T-helper 2 cell treated with Interferon-gamma antibody and Interleukin-4, amounts not matched to agents 5 μg/mL and 100 μg/mL, for 36 hours (primary cell): ENCODE results near the gene NDST1.

Source experiments
- DNase-seq: peaks from one replicate; pipeline ENCODE4 v3.0.0; 2021; ENCODE audit warnings: low spot score
- H3K27ac Mint-ChIP-seq: one replicate; pipeline ENCODE4 v1.8.0; 2021; ENCODE audit warnings: mild to moderate bottlenecking, mixed read lengths
- H3K27me3 Mint-ChIP-seq: one replicate; pipeline ENCODE4 v1.8.0; 2021; ENCODE audit warnings: low read depth, mixed read lengths
- H3K36me3 Mint-ChIP-seq: one replicate; pipeline ENCODE4 v1.8.0; 2021; ENCODE audit warnings: low read depth, mixed read lengths
- H3K4me1 Mint-ChIP-seq: one replicate; pipeline ENCODE4 v1.8.0; 2021; ENCODE audit warnings: low read depth, mixed read lengths
- H3K4me3 Mint-ChIP-seq: one replicate; pipeline ENCODE4 v1.8.0; 2022; ENCODE audit warnings: mild to moderate bottlenecking, moderate library complexity, mixed read lengths
- H3K9me3 Mint-ChIP-seq: one replicate; pipeline ENCODE4 v1.8.0; 2021; ENCODE audit warnings: mixed read lengths

Gene NDST1

GRCh38 chr5:150519560-150519945 lies 11.6 kb downstream of the NDST1 start:
- Mint-ChIP-seq H3K27ac (no peak overlapping the region), H3K4me1 (no peaks in the 10 kb centered on the region), H3K36me3 (no peaks in the 10 kb centered on the region), H3K9me3 (no peaks in the 10 kb centered on the region), H3K27me3 (no peaks in the 10 kb centered on the region), H3K4me3 (no peak overlapping the region)
- DNase-seq, result no peak

DNA sequence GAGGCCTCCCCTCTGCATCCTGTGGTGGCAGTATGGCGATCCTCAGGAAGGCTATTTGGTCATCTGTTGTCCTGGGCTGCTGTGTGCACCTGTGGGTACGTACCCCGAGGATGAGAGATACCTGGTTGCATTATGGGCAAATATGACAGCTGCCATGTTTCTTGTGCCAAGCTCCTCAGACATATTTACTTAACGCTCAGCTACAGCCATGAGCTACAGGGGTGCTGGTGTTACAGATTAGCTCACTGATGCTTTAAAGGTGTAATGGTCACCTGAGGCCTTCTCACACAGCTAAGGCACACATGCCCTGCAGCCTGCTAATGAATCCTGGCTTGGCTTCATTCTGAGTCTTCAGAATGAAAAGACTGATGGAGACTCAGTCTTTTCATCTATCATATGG lies 12.0 kb downstream of the NDST1 start:
- no peak overlapping the region for H3K4me3 Mint-ChIP-seq
- no peak overlapping the region for H3K27ac Mint-ChIP-seq
- no peaks in the 10 kb centered on the region for H3K4me1 Mint-ChIP-seq
- DNase-seq, result no peak
- no peaks in the 10 kb centered on the region for H3K9me3 Mint-ChIP-seq
- H3K36me3 Mint-ChIP-seq, result no peaks in the 10 kb centered on the region
- H3K27me3 Mint-ChIP-seq, result no peaks in the 10 kb centered on the region

DNA sequence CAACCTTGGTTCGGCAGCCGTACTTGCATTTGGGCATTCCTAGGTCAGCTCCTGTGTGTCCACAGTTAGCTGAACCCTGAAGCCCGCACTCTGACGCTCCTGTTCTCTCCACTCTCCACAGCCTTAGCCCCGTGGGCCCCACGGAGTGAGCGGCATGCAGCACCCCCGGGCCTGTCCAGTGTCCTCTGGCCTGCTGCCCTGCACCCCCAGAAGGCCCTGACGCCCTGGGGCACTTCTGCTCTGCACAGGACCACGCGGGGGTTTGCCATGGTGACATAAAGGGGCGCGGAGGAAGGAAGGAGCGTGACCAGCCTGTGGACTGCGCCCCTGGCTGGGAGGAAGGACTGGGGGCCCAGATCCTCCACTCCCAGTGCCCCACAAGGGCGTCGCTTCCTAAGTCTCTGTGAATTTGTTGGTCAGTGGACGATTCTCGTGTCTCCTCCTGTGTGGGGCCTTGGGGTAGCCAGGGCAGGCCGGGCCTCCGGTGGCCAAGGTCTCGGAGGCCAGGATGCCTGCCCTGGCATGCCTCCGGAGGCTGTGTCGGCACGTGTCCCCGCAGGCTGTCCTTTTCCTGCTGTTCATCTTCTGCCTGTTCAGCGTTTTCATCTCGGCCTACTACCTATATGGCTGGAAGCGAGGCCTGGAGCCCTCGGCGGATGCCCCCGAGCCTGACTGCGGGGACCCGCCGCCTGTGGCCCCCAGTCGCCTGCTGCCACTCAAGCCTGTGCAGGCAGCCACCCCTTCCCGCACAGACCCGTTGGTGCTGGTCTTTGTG lies 13.0 kb downstream of the NDST1 start:
- Mint-ChIP-seq H3K36me3 (no peaks in the 10 kb centered on the region), H3K27me3 (no peaks in the 10 kb centered on the region), H3K27ac (no peak overlapping the region), H3K9me3 (no peaks in the 10 kb centered on the region), H3K4me3 (no peak overlapping the region), H3K4me1 (no peaks in the 10 kb centered on the region)
- no peak for DNase-seq

- no peaks in the 10 kb centered on the region for H3K4me1 Mint-ChIP-seq
- no peaks in the 10 kb centered on the region for H3K9me3 Mint-ChIP-seq
- no peak for DNase-seq
- no peaks in the 10 kb centered on the region for H3K27me3 Mint-ChIP-seq
- no peak overlapping the region for H3K27ac Mint-ChIP-seq
- no peak overlapping the region for H3K4me3 Mint-ChIP-seq
- no peaks in the 10 kb centered on the region for H3K36me3 Mint-ChIP-seq
These were observed 13.5 kb downstream of the NDST1 start for GRCh38 chr5:150521522-150521817.

DNA sequence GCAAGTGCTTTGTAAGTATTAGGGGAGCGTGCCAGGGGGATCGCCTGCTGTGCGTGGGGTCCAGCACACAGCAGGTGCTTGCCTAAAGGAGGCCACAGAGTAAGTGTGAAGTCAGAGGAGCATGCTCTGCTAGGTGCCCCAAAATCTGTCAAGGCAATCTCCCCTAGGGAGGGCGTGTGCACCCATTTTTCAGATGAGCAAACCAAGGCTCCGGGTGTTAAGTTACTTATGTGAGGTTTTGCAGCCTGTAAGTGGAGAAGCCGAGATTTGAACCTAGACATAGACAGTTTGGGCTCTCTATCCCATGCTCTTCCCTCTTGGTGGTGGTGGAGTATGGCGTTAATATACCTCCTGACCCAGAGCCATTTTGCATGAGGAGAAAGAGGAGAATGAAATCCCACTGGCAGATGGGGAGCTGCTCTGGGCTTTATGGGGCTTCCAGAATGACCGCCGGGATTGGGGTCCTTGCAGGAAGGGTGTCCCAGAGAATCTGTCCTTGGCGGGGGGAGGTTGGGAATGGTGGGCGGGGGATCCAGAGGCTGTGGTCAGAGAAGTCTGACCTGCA lies 14.1 kb downstream of the NDST1 start:
- Mint-ChIP-seq H3K4me3 (no peak overlapping the region), H3K27me3 (no peaks in the 10 kb centered on the region), H3K36me3 (no peaks in the 10 kb centered on the region), H3K4me1 (no peaks in the 10 kb centered on the region), H3K27ac (no peak overlapping the region), H3K9me3 (no peaks in the 10 kb centered on the region)
- no peak for DNase-seq

- no peaks in the 10 kb centered on the region for H3K27me3 Mint-ChIP-seq
- H3K9me3 Mint-ChIP-seq, result no peaks in the 10 kb centered on the region
- no peak overlapping the region for H3K4me3 Mint-ChIP-seq
- no peaks in the 10 kb centered on the region for H3K36me3 Mint-ChIP-seq
- DNase-seq, result no peak
- no peak overlapping the region for H3K27ac Mint-ChIP-seq
- H3K4me1 Mint-ChIP-seq, result no peaks in the 10 kb centered on the region
These were observed 14.8 kb downstream of the NDST1 start for GRCh38 chr5:150522504-150523414.

DNA sequence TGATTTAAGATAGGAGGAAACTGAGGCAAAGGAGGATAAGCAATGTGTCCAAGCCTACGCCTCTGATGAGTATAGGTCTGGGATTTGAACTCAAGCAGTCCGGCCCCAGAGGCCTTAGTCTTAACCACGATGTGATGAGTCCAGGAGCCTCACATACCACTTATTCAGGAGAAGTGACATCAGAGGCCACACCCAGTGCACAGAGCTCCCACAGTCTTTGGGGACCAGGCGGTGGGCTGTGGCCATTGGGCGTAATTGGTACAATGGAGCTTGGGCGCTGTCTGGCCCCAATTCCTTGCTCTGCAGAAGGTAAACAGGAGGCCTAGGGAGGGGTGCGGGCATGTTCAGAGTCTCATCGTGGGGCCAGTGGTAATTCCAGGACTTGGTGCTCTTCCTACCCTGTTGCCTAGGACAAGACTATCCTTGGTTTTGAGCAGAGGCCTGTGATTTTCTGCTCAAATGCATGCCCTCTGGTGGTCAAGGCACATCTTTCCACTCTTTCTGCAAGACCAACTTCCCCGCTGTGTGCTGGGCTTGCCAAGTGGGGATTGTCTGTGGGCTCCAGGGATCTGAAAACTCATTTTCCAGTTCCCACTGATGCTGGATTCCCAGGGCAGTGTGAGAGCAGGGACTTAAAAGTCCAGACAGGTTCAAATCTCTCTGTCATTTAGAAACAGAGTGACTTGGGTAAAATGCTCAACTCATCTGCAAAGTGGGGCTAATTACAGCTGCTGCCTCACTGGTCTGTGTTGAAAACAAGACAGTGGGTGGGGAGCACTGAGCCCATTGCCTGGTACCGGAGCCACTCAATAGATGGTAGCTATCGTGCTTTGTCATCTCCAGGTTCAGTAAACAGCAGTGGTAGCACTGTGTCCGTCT lies 15.8 kb downstream of the NDST1 start:
- DNase-seq, result no peak

GRCh38 chr5:150525163-150525562 lies 17.2 kb downstream of the NDST1 start:
- Mint-ChIP-seq H3K9me3 (no peaks in the 10 kb centered on the region), H3K27ac (no peak overlapping the region), H3K36me3 (no peaks in the 10 kb centered on the region), H3K4me3 (no peak overlapping the region), H3K27me3 (no peaks in the 10 kb centered on the region), H3K4me1 (no peaks in the 10 kb centered on the region)
- DNase-seq, result no peak

More for the DNA sequence above, 15.8 kb downstream of the NDST1 start:
- Mint-ChIP-seq H3K4me3 (no peak overlapping the region), H3K27ac (no peak overlapping the region), H3K36me3 (no peaks in the 10 kb centered on the region), H3K4me1 (no peaks in the 10 kb centered on the region), H3K9me3 (no peaks in the 10 kb centered on the region), H3K27me3 (no peaks in the 10 kb centered on the region)

GRCh38 chr5:150525781-150526180 lies 17.9 kb downstream of the NDST1 start:
- no peaks in the 10 kb centered on the region for H3K4me1 Mint-ChIP-seq
- H3K27me3 Mint-ChIP-seq, result no peaks in the 10 kb centered on the region
- no peak overlapping the region for H3K4me3 Mint-ChIP-seq
- H3K36me3 Mint-ChIP-seq, result no peaks in the 10 kb centered on the region
- DNase-seq, result no peak
- no peak overlapping the region for H3K27ac Mint-ChIP-seq
- H3K9me3 Mint-ChIP-seq, result no peaks in the 10 kb centered on the region

- H3K27me3 Mint-ChIP-seq, result no peaks in the 10 kb centered on the region
- DNase-seq, result no peak
- H3K4me3 Mint-ChIP-seq, result no peak overlapping the region
- H3K36me3 Mint-ChIP-seq, result no peaks in the 10 kb centered on the region
- H3K9me3 Mint-ChIP-seq, result no peaks in the 10 kb centered on the region
- H3K4me1 Mint-ChIP-seq, result no peaks in the 10 kb centered on the region
- H3K27ac Mint-ChIP-seq, result no peak overlapping the region
These were observed 19.1 kb downstream of the NDST1 start for GRCh38 chr5:150527038-150527437.

GRCh38 chr5:150527808-150528207 lies 19.9 kb downstream of the NDST1 start:
- H3K27me3 Mint-ChIP-seq, result no peaks in the 10 kb centered on the region
- H3K4me1 Mint-ChIP-seq, result no peaks in the 10 kb centered on the region
- DNase-seq, result no peak
- H3K9me3 Mint-ChIP-seq, result no peaks in the 10 kb centered on the region
- no peak overlapping the region for H3K27ac Mint-ChIP-seq
- no peak overlapping the region for H3K4me3 Mint-ChIP-seq
- H3K36me3 Mint-ChIP-seq, result no peaks in the 10 kb centered on the region

GRCh38 chr5:150528924-150529546 lies 21.1 kb downstream of the NDST1 start:
- Mint-ChIP-seq H3K4me3 (no peak overlapping the region), H3K4me1 (no peaks in the 10 kb centered on the region), H3K27ac (no peak overlapping the region), H3K9me3 (no peaks in the 10 kb centered on the region), H3K36me3 (no peaks in the 10 kb centered on the region), H3K27me3 (no peaks in the 10 kb centered on the region)
- DNase-seq, result no peak

DNA sequence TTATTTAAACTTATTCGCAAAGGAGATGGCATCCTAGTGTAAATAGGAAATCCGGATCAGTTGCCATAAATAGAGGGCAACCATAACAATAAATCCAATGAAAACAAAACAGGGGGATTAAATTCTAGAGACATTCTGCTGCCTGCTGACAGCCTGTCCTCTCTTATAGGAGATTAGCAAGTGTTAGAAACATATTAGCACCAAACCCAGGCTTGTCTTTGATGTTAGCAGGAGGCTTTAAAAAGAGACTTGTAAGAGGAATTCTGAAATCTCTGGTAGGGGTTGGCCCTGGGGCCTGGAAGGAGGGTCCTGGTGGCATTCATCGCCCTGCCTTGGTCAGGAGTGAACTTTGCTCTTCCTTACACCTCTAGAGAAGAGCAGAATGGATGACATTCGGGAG lies 21.6 kb downstream of the NDST1 start:
- no peaks in the 10 kb centered on the region for H3K4me1 Mint-ChIP-seq
- no peak overlapping the region for H3K27ac Mint-ChIP-seq
- no peaks in the 10 kb centered on the region for H3K36me3 Mint-ChIP-seq
- H3K9me3 Mint-ChIP-seq, result no peaks in the 10 kb centered on the region
- no peak overlapping the region for H3K4me3 Mint-ChIP-seq
- H3K27me3 Mint-ChIP-seq, result no peaks in the 10 kb centered on the region
- no peak for DNase-seq
